ENCODE data around the gene LRP4. TPM values are rescaled to one million over a fixed set of nuclear protein-coding genes. Genes with fewer than 3 reads are reported as not detected.

LRP4 gene
- polyA plus RNA-seq, 3 donors: not detected

DNA sequence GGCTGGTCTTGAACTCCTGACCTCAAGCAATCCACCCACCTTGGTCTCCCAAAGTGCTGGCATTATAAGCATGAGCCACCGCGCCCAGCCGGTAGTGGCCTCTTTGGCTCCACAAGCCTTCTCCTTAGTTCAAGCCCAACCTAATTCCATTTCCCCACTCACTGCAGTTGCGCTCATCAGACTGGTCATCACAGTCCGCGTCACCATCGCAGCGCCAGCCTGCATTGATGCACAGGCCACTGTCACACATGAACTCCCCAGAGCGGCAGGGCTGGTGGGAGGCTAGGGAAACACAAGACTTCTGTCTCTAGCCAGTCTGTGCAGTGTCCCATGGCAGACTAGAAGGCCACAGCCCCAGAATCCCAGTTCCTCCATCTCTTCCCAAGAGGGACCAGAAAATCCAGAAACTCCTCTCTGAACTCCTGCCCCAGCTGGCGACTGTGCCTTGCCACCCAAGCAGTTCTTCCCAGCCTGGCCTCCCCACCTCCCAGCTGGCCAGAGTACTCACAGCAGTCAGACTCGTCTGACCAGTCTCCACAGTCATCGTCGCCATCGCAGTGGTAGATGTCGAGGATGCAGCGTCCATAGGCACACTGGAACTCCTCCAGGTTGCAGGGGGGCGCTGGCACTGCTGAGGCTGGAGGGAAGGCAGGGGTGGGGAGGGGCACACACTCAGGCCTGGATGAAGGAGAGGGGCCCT, 19.8 kb downstream of the LRP4 start:
- H3K4me3 Mint-ChIP-seq: no peak overlapping the region
- WGBS (ENCODE audit: insufficient coverage): 97% methylated on average over 15 of the region's 17 CpGs

DNA sequence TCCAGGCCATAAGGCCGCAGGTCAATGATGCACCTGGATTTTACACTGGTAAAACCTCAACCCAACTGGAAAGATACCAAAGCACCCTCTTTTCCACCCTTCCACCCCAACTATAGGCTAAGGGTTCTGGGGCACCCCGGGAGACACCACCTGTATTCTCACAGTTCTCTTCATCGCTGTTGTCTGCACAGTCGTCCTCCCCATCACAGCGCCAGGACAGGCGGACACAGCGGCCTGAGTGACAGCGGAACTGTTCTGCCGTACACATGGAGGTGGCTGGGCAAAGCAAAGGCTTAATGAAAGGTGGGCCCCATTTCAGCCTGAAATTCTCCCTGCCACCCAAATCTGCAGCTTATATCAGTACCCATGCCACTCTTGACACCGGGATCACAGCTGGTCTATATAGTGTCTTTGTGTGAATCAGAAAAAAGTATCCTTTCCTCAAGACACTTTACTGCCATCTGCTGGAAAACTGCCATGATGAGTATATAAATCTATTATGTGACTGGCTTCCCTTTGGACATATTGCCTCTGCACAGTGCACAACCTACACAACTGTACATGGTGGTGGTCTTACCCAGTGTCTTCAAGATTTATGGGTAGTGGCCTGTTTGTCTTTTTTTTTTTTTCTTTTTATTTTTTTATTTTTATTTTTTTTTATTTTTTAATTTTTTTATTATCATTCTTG, 21.5 kb downstream of the LRP4 start:
- Histone ChIP-seq H3K4me2 (replicated peaks; ENCODE audit: extremely low read depth, low read length, poor library complexity, severe bottlenecking) (no peak overlapping the region), H3K4me1 (ENCODE audit: control insufficient read depth in 1 of 2, insufficient read depth in 2 of 2, low read length in 2 of 2) (no peaks in the 10 kb centered on the region), H3K9ac (ENCODE audit: insufficient read depth, low read length, poor library complexity, severe bottlenecking) (no peak overlapping the region), H3K27ac (ENCODE audit: low read depth in 1 of 2, low read length in 2 of 2) (no peak overlapping the region), H3K79me2 (ENCODE audit: insufficient read depth, low read length) (no peaks in the 10 kb centered on the region), H2AFZ (ENCODE audit: insufficient read depth, low read depth, low read length, poor library complexity, severe bottlenecking) (no peak overlapping the region), H4K20me1 (ENCODE audit: insufficient read depth, low read length) (no peaks in the 10 kb centered on the region), H3K36me3 (replicated peaks in 1 of 2; ENCODE audit: control insufficient read depth in 1 of 2, insufficient read depth in 2 of 2, low read length in 2 of 2) (no peaks in the 10 kb centered on the region), H3K9me3 (replicated peaks in 1 of 2; ENCODE audit: control insufficient read depth in 1 of 2, insufficient read depth in 1 of 2, low read length in 2 of 2) (no peaks in the 10 kb centered on the region), H3K27me3 (ENCODE audit: control insufficient read depth in 2 of 2, insufficient read depth in 2 of 2, low read length in 2 of 2) (no peaks in the 10 kb centered on the region), H3K4me3 (replicated peaks in 1 of 3; ENCODE audit: low read depth in 2 of 3, low read length in 3 of 3) (no peak overlapping the region)
- peaks cover 3% of the 10 kb centered on the region for H3K4me1 Mint-ChIP-seq
- no peaks in the 10 kb centered on the region for H3K36me3 Mint-ChIP-seq
- TF ChIP-seq, protein P1, sequence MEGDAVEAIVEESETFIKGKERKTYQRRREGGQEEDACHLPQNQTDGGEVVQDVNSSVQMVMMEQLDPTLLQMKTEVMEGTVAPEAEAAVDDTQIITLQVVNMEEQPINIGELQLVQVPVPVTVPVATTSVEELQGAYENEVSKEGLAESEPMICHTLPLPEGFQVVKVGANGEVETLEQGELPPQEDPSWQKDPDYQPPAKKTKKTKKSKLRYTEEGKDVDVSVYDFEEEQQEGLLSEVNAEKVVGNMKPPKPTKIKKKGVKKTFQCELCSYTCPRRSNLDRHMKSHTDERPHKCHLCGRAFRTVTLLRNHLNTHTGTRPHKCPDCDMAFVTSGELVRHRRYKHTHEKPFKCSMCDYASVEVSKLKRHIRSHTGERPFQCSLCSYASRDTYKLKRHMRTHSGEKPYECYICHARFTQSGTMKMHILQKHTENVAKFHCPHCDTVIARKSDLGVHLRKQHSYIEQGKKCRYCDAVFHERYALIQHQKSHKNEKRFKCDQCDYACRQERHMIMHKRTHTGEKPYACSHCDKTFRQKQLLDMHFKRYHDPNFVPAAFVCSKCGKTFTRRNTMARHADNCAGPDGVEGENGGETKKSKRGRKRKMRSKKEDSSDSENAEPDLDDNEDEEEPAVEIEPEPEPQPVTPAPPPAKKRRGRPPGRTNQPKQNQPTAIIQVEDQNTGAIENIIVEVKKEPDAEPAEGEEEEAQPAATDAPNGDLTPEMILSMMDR (IDR thresholded peaks at IDR 0.05): peak; percentile 13
- H3K27me3 Mint-ChIP-seq (ENCODE audit: low read depth in 3 of 3): peaks cover 0 to 4% (median 2%) of the 10 kb centered on the region in 3 donors
- 98% methylated on average over 8 of the region's 10 CpGs for WGBS (ENCODE audit: insufficient coverage)
- no peaks in the 10 kb centered on the region for H3K9me3 Mint-ChIP-seq
- H3K4me3 Mint-ChIP-seq: no peak overlapping the region
- intact Hi-C loops (cut with micrococcal nuclease): no loop called here
- peak in 2 of 3 donors; percentile 12 to 26 for DNase-seq
- H3K27ac Mint-ChIP-seq: no peak overlapping the region

More for the DNA sequence above, 19.8 kb downstream of the LRP4 start:
- no peaks in the 10 kb centered on the region for H4K20me1 ChIP-seq (ENCODE audit: insufficient read depth, low read length)
- H3K4me1 Mint-ChIP-seq: peaks cover 3% of the 10 kb centered on the region
- H3K27ac Mint-ChIP-seq: no peak overlapping the region
- H3K27me3 ChIP-seq (ENCODE audit: control insufficient read depth in 2 of 2, insufficient read depth in 2 of 2, low read length in 2 of 2): no peaks in the 10 kb centered on the region
- no peaks in the 10 kb centered on the region for H3K4me1 ChIP-seq (ENCODE audit: control insufficient read depth in 1 of 2, insufficient read depth in 2 of 2, low read length in 2 of 2)
- DNase-seq: no peak
- H3K4me3 ChIP-seq (replicated peaks in 1 of 3; ENCODE audit: low read depth in 2 of 3, low read length in 3 of 3): no peak overlapping the region
- no peaks in the 10 kb centered on the region for H3K36me3 ChIP-seq (replicated peaks in 1 of 2; ENCODE audit: control insufficient read depth in 1 of 2, insufficient read depth in 2 of 2, low read length in 2 of 2)
- no peak overlapping the region for H3K27ac ChIP-seq (ENCODE audit: low read depth in 1 of 2, low read length in 2 of 2)
- H3K36me3 Mint-ChIP-seq: no peaks in the 10 kb centered on the region
- no peak overlapping the region for H2AFZ ChIP-seq (ENCODE audit: insufficient read depth, low read depth, low read length, poor library complexity, severe bottlenecking)
- H3K79me2 ChIP-seq (ENCODE audit: insufficient read depth, low read length): no peaks in the 10 kb centered on the region
- intact Hi-C loops (cut with micrococcal nuclease): no loop called here
- no peaks in the 10 kb centered on the region for H3K9me3 Mint-ChIP-seq
- H3K9ac ChIP-seq (ENCODE audit: insufficient read depth, low read length, poor library complexity, severe bottlenecking): no peak overlapping the region
- H3K9me3 ChIP-seq (replicated peaks in 1 of 2; ENCODE audit: control insufficient read depth in 1 of 2, insufficient read depth in 1 of 2, low read length in 2 of 2): no peaks in the 10 kb centered on the region
- TF ChIP-seq, protein P1 (IDR thresholded peaks at IDR 0.05): no peak
- H3K27me3 Mint-ChIP-seq (ENCODE audit: low read depth in 3 of 3): peaks cover 0 to 4% (median 2%) of the 10 kb centered on the region in 3 donors
- H3K4me2 ChIP-seq (replicated peaks; ENCODE audit: extremely low read depth, low read length, poor library complexity, severe bottlenecking): no peak overlapping the region

Measured in CD14-positive monocyte (primary cell).